Fibroblast of upper back skin (primary cell): Measurements from ENCODE around the gene CACNG4.

Experiments used
- DNase-seq: peaks from one replicate; pipeline ENCODE4 v3.0.0-alpha.2; 2013

The CACNG4 gene

DNA sequence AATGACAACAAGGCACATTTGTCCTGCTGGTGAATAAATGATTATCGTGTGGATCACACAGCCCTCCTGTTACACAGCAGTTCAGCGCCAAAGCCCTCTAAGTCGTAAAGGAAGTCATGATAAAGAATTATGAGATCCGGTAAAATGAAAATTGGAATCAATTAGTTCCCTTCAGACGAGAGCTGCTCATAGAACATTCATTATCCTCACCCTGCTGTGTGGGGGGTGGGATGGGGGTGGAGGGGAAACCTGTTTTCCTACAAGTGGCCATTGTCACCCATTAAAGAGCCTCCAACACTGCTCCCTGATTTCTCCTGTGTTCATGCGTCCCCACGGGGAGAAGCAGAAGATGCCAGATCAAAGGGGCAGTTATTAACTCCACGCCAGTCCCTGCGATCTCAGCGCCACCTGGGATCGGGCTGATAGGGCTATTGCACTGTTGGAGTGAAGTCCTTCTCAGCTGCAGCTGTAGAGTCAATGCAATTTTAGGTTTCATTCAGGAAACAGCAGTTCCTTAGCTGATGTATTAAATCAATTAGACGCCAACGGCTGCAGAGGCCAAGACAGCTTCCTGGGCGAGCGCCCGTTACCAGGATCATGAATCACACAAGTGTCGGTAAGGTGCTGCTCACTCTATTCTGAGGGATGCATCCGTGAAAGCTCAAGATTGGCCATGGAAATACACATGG is 19.2 kb upstream of the CACNG4 start:
- DNase-seq, result peak; percentile 80

DNA sequence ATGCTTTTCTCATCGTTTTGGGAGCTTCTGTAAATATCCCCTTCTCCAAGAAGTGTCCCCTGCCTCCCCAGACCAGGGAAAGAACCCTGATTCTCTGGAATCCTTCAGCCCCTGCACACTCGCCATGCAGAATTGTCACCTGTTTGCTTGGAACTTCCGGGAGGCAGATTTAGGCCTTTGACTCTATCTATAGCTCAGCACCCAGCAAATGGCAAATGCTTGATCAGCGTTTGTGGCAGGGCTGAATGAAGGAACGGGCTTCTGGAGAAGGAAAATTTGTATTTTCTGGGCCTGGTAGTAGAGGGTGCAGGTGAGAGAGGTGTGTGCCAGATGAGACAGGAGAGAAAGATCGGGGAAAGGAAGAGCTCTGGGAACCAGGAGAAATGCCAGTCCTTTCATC is 18.3 kb upstream of the CACNG4 start:
- DNase-seq, result no peak

DNA sequence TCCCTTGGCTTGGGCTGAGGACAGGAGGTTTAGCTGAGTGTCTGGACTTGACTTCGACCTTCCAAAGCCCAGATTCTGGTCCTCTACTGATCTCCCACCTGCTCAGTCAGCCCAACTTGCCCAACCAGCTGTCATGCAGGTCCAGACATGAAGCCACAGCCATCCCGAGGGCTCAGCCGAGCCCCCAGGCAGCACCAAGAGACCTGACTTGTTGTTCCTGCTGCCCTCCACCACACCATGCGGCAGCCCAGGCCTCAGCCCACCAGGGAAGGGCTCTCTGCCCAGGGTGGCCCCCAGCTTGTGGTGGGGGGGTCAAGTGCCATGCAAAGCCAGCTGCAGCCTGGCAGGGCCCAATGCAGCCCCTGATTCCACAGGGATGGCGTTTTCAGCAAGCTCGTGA is 17.2 kb upstream of the CACNG4 start:
- no peak for DNase-seq

- DNase-seq, result no peak
Measured at GRCh38 chr17:66948061-66948750, 16.3 kb upstream of the CACNG4 start.

- no peak for DNase-seq
Measured at GRCh38 chr17:66949501-66949900, 15.0 kb upstream of the CACNG4 start.

GRCh38 chr17:66950325-66950724 is 14.2 kb upstream of the CACNG4 start:
- DNase-seq, result no peak

GRCh38 chr17:66950886-66951604 is 13.5 kb upstream of the CACNG4 start:
- DNase-seq, result no peak

- DNase-seq, result no peak
Measured at GRCh38 chr17:66951605-66951953, 12.9 kb upstream of the CACNG4 start.

- DNase-seq, result peak; percentile 85
Measured at GRCh38 chr17:66952031-66952524, 12.4 kb upstream of the CACNG4 start.

DNA sequence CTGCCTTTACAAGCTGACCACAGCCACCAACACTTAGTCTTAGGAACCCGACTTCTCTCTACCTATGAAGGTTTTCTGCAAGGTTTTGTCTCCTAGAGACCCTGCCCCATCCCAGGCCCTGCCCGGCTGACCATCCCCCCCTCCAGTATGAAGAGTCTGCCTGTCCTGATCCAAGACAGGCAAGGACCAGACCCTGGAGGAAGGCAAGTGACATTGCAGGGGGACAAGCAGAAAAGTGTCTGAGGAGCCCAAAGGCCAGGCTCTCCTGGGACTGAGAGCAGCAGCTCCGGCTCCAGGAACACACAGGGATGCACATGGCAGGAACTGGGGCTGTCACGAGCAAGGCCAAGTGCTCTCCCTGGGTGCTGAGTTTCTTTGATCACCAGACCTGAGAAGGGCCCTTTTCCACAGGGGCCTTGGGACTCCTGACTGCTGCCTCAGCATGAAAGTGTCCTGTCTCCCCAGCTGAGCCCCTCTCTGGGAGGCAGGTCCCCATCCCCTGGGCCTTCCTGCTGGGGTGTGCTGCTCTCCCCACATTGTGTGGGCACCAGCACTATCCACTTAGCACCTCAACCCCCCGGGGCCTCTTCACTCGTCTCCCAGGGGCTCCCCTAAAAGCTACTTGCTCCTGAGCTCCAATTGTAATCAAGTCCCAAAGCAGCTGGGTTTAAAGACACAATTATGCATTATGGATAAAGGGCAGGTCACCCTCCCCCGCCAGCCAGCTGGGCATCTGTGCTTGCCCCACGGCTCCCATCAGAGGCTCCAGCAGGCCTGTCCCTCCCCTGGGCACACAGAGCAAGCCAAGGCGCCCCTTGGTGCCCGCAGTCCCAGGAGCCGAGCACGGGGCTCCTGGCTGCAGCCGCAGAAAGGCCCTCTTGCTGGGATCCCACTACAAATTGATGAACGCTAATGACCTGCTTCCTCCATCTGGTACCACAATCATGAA is 11.6 kb upstream of the CACNG4 start:
- DNase-seq, result no peak

GRCh38 chr17:66953630-66954020 is 10.9 kb upstream of the CACNG4 start:
- no peak for DNase-seq

- DNase-seq, result no peak
Measured at GRCh38 chr17:66954632-66955031, 9.9 kb upstream of the CACNG4 start.

DNA sequence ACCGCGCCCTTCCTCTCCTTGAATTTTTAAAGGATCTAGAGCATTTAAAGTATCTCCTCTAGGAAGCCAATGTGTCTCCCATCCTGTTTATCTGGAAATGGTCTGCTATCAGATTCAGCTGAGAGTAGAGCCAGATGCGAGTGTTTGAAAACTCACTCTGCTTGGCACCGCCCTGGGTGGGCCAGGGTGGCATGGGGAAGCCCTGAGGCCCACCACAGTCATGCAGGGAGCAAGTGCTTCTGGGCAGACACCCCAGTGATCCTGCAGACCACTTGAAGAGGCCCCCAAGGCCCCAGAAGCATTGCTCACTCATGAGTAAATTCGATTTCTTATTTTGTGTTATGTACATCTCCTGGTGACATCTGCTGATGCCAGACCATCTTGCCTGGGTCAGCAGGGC is 8.7 kb upstream of the CACNG4 start:
- DNase-seq, result no peak

- no peak for DNase-seq
Measured at GRCh38 chr17:66956941-66957340, 7.6 kb upstream of the CACNG4 start.

DNA sequence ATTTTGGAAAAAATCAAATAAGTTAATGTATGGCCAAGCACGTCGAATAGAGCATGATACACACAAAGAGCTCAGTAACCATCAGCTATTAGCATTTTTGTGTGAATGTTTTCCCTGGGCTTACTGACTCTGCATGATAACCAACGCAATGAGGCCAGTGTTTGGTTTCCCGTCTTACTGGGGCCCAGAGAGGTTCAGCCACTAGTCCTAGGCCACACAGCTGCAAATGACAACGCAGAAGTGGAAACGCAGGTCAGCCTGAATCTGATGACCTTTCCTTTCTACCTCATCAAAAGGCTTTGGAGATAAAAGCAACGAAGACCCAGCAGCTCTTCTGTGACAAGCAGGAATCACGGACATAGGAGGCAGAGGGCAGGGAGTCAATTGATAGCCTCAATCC is 7.2 kb upstream of the CACNG4 start:
- no peak for DNase-seq

GRCh38 chr17:66957951-66958579 is 6.4 kb upstream of the CACNG4 start:
- no peak for DNase-seq

DNA sequence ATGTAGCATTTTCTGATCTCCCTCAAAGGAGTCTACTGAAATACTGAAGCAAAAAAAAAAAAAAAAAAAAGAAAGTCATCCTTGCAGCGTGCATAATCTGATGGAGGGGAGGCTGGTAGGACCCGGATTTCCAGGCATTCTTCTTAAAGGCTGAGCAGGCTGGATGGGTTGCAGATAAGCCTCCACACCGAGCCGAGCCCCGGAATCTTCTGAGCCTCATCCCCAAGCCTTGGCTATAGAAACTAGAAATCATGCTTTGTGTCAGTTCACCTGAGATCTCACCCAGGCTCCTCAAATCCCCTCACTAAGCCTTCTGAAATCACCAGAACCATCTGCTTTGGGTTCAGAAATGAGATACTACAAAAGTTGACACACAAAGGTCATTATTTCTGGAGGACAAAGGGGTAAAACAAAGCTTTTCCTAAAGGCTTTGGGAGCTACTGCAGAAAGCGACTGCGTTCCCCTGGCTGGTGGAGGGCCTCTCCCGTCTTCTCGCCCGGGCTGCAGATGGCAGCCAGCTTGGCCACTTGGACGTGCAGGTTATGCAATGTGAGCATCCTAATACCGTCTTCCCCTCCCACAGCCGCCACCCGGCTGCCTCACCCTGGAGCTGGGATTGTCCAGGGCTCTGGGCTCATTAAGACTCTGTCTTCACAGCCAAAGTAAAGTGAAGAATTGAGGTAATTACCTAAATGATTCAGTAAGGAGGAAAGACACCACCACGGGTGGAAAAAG is 4.7 kb upstream of the CACNG4 start:
- DNase-seq, result no peak

GRCh38 chr17:66960613-66961012 is 3.9 kb upstream of the CACNG4 start:
- no peak for DNase-seq

GRCh38 chr17:66963521-66963908 is 992 bp upstream of the CACNG4 start:
- DNase-seq, result no peak

DNA sequence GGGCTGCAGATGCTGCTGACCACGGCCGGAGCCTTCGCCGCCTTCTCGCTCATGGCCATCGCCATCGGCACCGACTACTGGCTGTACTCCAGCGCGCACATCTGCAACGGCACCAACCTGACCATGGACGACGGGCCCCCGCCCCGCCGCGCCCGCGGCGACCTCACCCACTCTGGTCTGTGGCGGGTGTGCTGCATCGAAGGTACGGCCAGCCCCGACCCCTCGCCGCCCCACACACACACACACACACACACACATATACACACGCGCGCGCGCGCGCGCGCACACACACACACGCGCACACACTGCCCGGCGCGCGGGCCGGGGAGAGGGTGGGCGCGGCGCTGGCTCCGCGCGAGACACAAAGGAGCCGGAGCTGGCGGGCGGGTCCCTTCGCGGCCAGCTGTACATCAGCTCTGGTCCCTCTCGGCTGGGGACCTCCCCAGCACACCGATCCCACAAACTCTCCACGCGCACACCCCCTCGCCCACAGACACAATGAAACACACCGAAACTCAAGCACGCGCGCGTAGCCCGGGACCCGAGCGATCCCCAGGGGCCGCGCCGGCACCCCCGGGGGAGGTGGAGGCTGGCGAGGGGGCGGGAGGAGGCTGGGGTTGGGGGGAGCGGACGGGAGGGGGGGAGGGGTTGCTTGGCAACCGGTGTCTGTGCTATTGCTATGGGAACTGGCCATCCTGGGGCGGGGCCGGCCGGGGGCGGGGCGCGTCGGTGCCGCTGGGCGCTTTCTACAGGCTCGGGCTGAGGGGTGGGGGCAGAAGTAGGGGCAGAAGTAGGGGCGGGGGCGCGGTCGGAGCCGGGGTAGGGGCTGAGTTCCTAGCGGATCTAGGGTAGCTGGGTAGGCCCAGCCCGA is 658 bp downstream of the CACNG4 start:
- no peak for DNase-seq

DNA sequence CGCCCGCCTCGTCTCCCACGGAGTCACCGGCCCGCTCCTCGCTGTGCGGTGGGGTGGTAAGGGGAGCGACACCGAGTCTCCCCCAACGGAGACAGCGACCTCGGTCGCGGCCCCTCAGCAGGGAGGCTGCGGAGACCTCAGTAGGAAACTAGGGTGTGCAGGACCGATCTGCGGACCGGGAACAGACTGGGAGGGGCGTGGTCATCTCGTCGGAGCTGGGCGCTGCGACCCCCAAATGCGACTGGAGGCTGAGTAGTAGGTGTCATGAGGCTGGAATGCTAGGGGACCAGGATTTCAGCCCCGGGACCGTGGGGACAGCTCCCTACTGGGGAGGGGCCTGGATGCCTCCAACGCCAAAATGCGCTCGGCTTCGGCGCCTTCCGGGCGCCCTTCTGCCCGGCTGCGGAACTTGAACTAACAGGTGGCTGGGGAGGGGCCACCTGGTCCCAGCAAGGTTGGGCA is 1.3 kb downstream of the CACNG4 start:
- DNase-seq, result no peak
